B cell (primary cell): Measurements from ENCODE around the gene YY1AP1.

Experiments
- EZH2 ChIP-seq: IDR thresholded peaks from 2 replicates; pipeline ENCODE4 v1.6.1; 2012; ENCODE audit warnings: borderline replicate concordance, low read depth, mild to moderate bottlenecking, moderate library complexity, low read length; ENCODE audit not compliant: insufficient read depth, poor library complexity, severe bottlenecking
- TF ChIP-seq, protein P1 (sequence below): fragments of 200-600 bp; IDR thresholded peaks from one replicate; pipeline ENCODE4 v1.8.0; 2022; ENCODE audit warnings: antibody characterized with exemption, mild to moderate bottlenecking

DNA sequence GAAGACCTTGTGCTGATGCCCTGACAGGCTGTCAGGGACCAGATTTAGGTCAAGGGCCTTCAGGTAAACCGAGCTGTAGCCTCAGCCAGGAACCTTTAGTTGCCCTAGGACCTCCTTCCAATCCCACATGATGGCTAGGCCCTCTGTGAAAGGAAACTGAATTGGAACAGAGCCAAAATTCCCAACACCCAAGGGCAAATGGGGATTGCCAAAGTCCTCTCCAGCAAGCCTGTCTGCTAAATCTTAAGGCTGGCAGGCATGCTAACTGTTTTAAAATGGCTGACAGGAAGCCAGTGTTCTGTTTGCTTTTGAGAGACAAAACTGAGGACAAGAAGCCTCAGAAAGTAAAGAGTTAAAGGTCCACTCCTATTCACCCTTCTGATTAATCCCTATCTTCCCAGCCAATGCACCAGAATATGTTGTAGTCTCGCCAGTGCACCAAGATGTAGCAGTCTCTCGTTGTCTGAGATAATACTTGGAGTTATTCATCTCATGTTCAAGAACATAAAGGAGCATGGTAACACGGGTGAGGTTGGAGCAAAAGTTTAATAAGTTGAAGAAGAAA, 43.5 kb downstream of the YY1AP1 start:
- TF ChIP-seq, protein P1, sequence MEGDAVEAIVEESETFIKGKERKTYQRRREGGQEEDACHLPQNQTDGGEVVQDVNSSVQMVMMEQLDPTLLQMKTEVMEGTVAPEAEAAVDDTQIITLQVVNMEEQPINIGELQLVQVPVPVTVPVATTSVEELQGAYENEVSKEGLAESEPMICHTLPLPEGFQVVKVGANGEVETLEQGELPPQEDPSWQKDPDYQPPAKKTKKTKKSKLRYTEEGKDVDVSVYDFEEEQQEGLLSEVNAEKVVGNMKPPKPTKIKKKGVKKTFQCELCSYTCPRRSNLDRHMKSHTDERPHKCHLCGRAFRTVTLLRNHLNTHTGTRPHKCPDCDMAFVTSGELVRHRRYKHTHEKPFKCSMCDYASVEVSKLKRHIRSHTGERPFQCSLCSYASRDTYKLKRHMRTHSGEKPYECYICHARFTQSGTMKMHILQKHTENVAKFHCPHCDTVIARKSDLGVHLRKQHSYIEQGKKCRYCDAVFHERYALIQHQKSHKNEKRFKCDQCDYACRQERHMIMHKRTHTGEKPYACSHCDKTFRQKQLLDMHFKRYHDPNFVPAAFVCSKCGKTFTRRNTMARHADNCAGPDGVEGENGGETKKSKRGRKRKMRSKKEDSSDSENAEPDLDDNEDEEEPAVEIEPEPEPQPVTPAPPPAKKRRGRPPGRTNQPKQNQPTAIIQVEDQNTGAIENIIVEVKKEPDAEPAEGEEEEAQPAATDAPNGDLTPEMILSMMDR = no peak
- no peak for TF ChIP-seq EZH2
